Measurements from ENCODE around the gene ZNG1F.
"Not testable (repeated sequence)": the region's sequence is repeated elsewhere in the genome, so short reads cannot be mapped to it uniquely, and the experiment has no call there.

The ZNG1F gene

GRCh38 chr9:41189217-41189616 lies at the start of gene ZNG1F:
TSS of gene ZNG1F (minus strand) at chr9:41189317. CDS start at chr9:41189258, 59 bp downstream.
- DNase-seq, result not testable (repeated sequence)

- DNase-seq, result not testable (repeated sequence)
These were observed 48.1 kb upstream of the ZNG1F start for GRCh38 chr9:41237110-41237749.

GRCh38 chr9:41236486-41237109 lies 47.5 kb upstream of the ZNG1F start:
- DNase-seq, result not testable (repeated sequence)

DNA sequence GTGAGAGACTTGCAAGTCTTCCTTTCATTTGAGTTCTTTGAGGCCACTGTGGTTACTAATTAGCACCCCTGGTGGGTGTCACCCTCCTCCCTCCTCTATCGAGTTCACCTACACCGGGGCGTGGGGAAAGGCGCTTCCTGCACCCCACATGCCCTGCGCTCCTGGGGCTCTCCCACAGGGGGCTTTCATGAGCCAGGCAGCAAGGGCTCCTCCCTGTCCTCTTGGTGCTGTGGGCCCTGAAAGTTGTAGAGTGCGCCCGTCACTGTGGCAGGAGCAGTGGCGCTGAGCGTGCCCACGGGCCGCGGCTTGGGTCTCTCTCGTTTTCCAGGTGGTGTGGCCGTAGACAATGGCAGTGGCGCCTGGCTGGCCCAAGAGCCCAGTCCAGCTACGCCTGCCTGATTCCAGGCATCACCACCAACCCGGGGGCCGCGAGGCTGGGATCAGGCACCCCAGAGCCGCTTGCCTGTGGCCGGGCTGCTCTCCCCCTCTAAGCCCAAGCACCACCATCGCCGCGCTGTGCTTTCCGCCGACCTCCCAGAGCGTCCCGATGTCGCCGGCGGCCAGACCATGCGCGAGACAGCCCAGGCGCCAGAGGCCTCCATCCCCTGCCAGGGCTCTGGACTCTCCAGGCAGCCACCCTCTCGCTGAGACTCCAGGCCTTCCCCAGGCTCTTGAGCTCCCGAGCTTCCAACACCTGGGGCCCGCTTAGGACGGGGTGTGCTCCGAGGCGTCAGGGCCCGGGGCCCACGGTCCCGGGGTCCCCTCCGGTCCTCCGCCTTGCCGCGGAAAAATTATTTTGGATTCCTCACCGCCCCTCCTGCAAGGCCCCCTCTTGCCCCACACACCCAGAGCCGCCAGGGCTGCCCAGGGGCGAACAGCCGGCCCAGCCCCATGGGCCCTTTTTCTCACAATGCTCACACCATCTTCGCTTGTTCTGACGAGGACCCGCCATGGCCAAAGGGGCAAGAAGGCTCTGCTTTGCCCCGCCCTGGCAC lies 46.0 kb upstream of the ZNG1F start:
- not testable (repeated sequence) for DNase-seq

DNA sequence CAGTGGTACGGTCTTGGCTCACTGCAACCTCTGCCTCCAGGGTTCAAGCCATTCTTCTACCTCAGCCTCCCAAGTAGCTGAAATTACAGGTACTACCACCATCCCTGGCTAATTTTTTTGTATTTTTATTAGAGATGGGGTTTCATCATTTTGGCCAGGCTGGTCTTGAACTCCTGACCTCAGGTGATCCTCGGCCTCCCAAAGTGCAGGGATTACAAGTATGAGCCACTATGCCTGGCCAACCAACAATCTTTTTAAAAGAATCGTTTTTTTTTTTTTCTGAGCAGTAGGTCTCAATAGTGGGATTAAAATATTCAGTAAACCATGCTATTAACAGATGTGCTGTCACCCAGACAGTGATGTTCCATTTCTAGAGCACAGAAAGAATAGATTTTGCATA lies 45.1 kb upstream of the ZNG1F start:
- DNase-seq, result not testable (repeated sequence)

DNA sequence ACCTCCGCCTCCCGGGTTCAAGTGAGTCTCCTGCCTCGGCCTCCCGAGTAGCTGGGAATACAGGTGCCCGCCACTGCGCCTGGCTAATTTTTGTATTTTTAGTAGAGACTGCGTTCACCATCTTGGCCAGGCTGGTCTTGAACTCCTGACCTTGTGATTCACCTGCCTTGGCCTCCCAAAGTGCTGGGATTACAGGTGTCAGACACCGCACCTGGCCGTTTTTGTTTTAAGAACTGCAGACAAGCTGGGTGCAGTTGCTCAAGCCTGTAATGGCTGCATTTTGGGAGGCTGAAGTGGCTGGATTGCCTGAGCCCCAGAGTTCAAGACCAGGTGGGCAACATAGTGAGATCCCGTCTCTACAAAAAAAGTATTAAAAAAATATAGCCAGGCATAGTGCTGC lies 43.2 kb upstream of the ZNG1F start:
- not testable (repeated sequence) for DNase-seq

- not testable (repeated sequence) for DNase-seq
These were observed 41.3 kb upstream of the ZNG1F start for GRCh38 chr9:41230418-41230817.

- no peak for DNase-seq
These were observed 40.6 kb upstream of the ZNG1F start for GRCh38 chr9:41229408-41230401.

DNA sequence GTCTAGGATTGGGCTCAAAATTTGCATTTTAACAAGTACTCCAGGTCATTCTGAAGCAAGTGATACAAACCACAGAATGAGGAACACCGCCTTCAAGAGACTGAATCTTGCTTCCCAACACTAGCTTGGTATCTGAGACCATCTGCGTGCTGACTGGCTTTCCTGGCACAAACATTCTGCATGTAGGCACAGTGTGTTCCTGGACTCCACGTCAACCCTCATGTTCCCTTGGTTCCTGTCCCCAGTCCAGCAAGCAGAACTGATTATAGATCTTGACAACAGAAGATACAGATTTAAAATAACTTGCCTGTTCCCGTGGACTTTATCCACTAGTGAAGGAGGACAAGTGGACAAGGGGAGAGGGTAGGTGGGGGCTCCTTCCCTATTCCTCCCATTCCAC lies 30.7 kb upstream of the ZNG1F start:
- not testable (repeated sequence) for DNase-seq

DNA sequence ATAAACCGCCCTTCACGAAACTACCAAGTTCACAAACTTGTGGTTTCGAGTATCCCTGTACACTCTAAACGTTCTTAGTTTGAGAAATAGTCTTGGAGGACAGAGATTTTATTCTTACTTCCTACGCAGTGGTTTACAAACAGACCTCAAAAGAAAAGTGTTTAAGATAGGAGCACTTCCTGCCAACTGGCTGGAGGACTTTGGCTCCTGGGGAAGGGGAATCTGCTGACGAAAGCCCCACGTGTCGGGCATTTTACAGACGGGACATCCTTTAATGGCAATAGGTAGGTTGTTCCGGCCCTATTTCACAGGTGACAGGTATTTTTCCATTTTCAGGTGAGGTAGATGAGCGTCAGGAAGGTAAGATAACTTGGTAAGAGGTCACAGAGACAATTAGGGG lies 678 bp downstream of the ZNG1F start:
- not testable (repeated sequence) for DNase-seq

DNA sequence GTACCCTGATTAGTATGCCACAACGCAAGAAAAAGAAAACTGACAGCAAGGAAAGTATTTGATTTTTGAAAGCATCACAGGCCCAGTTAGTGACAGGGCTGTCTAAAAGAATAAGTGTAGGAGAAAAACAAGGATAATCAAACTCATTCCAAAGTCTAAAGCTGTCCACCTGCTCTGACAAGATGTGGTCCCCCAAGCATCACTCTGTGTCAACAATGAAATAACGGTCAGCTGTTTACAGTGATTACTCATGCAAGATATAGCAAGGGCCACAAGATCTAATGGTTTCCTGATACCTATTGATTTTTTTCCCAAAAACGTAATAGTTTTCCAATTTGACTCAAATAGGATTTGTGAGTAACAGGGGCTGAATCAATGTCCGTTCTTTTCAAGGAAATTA lies 14.1 kb downstream of the ZNG1F start:
- DNase-seq, result not testable (repeated sequence)

DNA sequence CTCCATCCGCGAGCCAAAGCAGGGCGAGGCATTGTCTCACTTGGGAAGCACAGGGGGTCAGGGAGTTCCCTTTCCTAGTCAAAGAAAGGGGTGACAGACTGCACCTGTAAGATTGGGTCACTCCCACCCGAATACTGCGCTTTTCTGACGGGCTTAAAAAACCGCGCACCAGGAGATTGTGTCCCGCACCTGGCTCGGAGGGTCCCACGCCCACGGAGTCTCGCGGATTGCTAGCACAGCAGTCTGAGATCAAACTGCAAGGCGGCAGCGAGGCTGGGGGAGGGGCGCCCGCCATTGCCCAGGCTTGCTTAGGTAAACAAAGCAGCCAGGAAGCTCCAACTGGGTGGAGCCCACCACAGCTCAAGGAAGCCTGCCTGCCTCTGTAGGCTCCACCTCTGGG lies 39.0 kb downstream of the ZNG1F start:
- DNase-seq, result not testable (repeated sequence)

DNA sequence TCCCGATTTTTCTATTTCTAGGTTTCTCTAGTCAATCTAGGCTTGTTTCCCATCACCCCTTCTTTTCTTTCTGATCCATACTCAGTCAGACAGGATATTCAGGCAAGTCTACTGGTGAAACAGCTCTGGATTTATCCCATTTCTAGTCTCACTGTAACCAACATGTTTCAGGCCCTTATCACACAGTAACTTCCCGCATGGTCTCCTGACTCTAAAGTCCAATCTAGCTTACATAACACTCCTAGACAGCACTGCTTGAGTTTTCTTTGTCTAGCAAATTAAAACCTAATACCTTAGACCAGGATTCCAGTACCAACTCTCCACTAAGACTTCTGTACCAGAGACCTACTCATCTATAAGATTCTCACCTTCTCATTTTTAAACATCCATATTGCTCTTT lies 47.2 kb downstream of the ZNG1F start:
- DNase-seq, result not testable (repeated sequence)

DNA sequence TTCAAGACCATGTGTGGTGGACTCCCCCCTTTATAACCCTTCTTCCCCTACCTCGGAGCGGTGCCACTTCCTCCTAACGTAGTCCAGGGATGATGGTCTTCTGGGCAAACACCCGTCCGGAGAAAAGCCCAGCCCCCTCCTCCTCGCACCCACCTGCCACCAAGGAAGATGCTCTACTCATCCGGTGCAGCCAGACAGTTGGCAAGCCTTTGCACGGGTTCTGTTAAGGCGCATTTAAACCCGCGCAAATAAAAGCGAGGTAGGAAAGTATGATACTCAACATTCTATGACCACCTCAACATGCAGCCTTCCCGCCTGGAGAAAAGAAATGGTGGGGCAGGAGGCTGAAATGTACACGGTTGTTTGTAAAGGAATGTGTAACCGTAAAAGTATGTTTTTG lies 60.5 kb downstream of the ZNG1F start, which contains the start of gene FOXD4L6:
TSS of gene FOXD4L6 (minus strand) at position 101 of the 400 bp plus-strand sequence. CDS start 298 bp downstream, outside the sequence.
- not testable (repeated sequence) for DNase-seq

GRCh38 chr9:41126746-41127446 lies 62.2 kb downstream of the ZNG1F start:
- not testable (repeated sequence) for DNase-seq

DNA sequence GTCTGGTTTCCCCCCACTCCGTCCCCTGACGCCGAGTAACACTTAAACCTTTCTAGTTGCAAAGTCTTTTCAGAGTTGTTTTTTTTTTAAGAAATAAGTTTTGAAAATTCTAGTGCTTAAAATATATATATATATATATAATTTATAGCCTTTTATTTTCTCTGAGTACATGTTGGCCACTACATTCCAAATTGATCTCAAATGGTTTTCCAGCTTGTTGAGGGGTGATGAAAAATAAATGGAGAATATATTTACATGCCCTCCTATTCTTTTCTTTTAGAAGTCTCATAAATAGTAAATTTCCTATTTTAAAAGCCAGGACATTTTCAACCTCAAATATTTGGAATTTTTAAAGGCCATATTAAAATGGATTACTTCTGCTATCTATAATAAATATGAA lies 63.2 kb downstream of the ZNG1F start:
- DNase-seq, result not testable (repeated sequence)

- DNase-seq, result not testable (repeated sequence)
These were observed 63.9 kb downstream of the ZNG1F start for GRCh38 chr9:41125109-41125658.

DNA sequence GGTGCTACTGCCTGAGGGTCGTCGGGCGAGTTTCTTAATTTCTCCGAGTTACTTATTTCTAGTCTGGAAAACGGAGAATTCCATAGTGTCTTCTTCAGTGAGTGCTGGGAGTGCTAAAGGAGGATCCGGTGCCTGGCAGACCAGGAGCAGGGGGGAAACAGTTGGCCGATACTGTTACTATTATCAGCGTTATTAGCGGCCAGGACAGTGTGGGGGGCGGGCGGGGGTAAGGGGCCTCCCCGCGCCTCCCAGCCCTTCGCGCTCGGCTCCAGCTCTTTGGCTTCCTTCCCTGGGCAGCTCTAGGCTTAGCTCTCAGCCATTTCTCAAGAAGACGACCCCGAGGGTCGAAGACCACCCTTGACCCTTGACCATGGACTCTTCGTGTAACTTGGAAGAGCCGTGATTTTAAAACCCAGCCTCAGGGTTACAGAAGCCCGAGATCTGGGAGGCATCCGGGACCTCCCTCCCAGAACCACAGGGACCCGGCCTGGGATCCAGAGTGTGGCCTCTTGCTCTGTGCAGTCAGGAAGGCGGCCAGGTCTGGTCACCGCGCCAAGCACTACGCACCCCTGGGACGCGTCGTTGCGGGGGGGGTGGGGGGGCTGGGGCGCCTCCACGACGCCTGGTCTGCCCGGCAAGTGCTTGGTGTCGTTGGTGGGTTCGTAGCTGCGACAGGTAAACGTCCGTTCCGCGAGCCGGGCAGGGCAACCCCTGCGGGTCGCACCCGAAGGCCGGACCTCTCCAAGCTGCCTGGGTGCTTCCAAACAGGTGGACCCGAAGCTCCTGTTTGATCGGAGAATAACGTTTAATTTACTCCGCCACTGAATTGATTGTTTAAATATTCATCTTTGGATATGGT lies 64.6 kb downstream of the ZNG1F start:
- not testable (repeated sequence) for DNase-seq

DNA sequence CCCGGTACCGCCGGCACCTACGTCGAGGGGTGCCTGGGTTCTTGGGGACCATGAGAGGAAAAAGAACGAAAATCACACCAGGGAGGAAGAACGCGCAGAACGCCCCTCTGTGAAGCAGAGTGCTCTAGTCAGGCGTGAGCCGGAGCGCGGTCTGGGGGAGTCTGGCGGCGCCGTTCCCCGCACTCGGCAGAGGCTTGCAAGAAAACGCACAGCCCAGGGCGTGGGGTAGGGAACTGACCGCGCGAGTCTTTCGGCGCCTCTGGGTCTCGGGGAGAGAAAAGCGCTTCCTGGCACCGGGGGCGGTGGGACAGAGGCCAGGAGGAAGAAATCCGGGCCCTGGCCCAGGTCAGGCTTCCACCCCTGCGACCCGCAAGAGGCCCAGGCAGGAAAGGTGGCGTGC lies 65.3 kb downstream of the ZNG1F start:
- not testable (repeated sequence) for DNase-seq

DNA sequence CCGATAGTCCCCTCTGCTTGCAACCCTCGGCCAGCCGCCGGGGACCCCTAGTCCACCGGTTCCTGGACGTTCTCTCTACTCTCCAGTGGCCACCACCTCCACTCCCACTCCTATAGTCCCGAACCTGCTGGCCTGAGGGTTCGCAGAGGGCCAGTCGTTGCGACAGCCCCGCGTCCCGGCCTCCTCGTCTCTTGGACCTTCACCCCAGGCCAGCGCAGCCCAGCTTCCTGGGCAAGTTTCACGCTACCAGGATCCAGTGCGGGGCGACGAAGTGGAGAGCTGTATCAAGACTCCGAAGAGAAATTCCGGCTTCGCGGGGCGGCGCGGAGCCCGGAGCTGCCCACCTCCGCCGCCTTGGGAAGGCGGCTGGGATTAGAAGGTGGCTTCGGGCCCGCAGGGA lies 65.7 kb downstream of the ZNG1F start:
- DNase-seq, result not testable (repeated sequence)
